GM21360 (cell line): ENCODE results near the gene HBEGF.
"Not testable (repeated sequence)": the region's sequence is repeated elsewhere in the genome, so short reads cannot be mapped to it uniquely, and the experiment has no call there.

Experiments used
- ATAC-seq: cut with Tn5 transposase; IDR thresholded peaks from one replicate; pipeline ENCODE4 v1.9.1; 2021; ENCODE audit warnings: mild to moderate bottlenecking, moderate library complexity; ENCODE audit not compliant: unreplicated experiment

The HBEGF gene

GRCh38 chr5:140361901-140362300 is 15.5 kb upstream of the HBEGF start:
- no peak for ATAC-seq

GRCh38 chr5:140360681-140361479 is 14.5 kb upstream of the HBEGF start:
- ATAC-seq = no peak

- ATAC-seq = no peak
Measured at GRCh38 chr5:140360101-140360500, 13.7 kb upstream of the HBEGF start, which contains the start of gene SLC4A9. SLC4A9 (plus strand) TSS chr5:140360194; CDS start chr5:140360237, 43 bp downstream.

DNA sequence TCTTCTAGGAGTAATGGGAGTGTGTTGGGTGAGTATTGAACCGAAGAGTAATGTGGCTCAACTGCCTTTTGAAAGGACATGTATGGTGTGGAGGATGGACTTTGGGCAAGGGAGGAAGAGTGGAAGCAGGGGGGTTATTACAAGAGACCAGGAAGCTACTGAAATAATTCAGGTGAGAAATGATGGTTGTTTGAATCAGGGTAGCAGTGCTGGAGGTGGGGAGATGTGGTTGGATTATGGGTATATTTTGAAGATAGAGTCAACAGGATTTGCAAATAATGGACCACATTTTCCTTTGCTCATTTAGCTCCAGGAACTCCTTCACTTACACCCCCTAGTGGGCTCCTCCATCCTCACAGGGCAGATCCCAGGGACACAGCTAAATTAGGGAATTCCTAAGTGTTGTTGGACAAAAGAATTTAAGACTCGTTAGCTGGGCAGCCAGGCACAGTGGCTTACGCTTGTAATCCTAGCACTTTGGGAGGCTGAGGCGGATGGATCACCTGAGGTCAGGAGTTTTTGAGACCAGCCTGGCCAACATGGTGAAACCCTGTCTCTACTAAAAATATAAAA is 12.4 kb upstream of the HBEGF start:
- ATAC-seq = no peak

DNA sequence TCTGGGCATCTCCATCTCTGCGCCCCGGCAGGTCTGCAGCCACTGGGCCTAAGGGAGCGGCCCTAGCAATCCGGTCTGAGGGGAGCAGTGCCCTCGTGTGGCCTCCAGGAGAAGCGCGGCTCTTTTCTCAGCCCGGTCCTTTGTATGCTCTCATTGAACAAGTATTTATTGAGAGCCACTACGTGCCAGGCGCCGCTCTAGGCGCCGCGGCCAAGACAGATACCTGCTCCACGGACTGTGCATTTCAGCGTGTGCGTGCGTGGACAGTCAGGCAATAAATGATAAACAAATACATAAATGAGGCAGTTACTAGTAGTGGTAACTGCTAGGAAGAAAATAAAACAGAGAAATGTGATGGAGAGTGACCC is 11.3 kb upstream of the HBEGF start:
- peak; percentile 95 for ATAC-seq

DNA sequence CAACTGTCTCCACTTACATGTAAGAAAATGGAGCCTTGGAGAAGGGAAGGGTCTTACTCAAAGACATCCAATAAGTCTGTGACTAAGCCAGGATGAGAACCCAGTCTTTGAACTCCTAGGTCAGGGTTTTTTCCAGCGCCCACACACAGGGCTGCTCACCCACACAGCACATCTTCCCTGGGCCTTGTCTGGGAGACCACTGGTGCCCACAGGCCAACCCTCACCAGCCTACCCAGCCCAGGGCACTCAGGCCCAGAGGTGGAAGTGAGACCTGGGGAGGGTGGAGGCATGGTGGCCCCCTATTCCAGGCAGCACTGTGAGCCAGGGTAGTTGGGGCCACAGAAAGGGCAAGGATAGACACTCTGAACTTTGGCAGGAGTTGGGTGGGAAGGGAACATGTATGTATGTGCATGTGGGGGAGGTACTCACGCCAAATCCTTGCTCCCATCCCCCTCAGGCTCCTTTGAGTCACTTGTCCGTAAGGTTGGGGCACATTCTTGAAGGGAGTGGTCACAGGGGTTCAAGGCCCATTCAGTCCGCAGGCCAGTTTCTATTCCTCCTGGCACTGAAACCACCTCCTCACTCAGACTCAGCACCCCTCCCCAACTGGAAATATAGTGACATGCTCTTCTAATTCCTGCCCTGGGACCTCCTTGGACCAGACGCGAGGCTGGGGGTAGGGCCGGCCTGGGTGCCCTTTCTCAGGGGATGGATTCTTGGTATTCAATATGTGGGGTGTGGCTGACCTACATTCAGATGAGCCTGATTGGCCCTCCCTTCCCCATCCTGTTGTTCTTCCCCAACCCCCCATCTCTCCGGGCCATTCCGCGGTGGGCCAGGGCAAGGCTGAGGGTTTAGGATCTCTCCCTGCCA is 10.7 kb upstream of the HBEGF start:
- no peak for ATAC-seq

GRCh38 chr5:140355546-140355945 is 9.1 kb upstream of the HBEGF start:
- no peak for ATAC-seq

GRCh38 chr5:140351609-140352334 is 5.4 kb upstream of the HBEGF start:
- peak; percentile 56 for ATAC-seq

DNA sequence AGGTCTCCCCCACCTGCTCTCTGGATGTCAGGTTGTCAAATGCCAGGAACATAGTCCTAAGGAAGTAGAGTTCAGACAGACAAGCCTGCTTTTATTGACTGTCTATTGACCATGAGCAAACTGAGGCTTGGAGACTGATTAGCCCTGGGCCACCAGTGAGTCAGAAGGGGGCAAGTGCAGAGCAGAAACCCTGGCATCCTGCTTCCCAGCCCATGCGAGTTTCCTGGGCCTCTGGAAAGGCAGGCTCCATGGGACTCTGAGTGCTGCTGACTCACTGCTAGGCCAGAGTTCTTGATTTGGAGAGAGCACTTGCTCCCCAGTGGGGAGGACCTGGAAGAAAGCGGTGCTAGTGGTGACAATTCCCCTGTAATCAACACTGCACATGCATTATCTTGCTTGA is 2.8 kb upstream of the HBEGF start:
- no peak for ATAC-seq

GRCh38 chr5:140348104-140348503 is 1.7 kb upstream of the HBEGF start:
- ATAC-seq = no peak

DNA sequence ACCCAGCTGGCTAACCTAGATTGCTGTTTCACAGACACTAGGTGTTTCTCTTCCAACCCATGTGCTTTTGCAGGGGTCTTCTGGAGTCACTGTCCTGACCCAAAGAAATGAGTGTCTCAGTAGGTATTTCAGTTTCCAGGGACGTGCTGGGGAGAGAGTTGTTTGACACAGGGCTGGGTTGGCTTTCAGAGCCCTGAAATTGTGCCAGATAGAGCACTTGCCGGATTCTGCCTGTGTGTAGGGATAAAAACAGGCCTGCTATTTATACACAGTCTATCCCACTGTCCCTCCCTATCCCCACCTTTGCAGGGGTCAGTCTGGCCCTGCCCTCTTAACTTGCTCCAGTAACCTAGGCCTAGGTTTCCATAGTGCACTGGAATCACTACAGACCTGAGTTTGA is 957 bp upstream of the HBEGF start:
- no peak for ATAC-seq

DNA sequence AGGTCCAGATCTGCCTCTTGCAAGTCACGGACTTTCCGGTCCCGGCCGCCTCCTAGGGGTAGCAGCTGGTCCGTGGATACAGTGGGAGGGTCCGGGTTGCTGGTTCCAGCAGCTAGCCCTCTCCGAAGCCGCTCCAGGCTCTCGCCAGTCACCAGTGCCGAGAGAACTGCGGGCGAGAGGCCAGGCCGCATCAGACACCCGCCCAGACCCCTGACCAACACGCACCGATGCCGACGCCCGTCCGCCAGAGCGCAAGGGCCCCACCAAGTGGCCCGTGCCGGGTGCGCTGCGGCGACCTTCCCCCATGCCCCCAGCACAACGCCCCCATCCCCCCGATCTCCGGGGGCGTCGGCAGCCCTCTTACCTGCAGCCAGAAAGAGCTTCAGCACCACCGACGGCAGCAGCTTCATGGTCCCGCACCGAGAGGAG is 470 bp downstream of the HBEGF start:
- ATAC-seq = peak; percentile 15

- no peak for ATAC-seq
Measured at GRCh38 chr5:140344683-140345423, 1.6 kb downstream of the HBEGF start.

DNA sequence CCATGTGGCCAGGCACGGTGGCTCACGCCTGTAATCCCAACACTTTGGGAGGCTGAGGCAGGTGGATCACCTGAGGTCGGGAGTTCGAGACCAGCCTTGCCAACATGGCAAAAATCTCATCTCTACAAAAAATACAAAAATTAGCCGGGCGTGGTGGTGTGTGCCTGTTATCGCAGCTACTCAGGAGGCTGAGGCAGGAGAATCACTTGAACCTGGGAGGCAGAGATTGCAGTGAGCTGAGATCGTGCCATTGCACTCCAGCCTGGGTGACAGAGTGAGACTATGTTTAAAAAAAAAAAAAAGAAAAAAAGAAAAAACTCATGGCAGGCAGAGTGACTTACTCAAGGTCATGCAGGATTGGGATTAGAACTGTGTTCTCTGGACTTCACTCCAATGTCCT is 2.6 kb downstream of the HBEGF start:
- ATAC-seq = not testable (repeated sequence)

GRCh38 chr5:140342896-140343295 is 3.5 kb downstream of the HBEGF start:
- ATAC-seq = no peak

DNA sequence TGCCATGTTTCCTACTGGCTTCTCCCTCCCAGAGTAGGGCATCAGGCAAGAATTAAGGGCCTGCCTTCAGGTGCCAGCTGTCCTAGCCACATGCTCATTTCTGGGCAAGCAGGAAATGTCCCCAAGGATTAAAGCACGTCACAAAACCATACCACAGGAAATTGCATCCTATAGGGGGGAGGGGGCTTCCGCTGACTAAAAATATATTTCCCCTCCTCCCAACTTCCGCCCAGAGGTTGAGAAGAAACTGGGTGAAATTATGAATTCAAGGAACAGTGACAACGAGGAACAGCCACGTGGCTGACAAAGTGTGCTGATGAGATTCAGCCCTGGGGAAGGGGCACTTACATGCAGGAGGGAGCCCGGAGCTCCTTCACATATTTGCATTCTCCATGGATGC is 4.1 kb downstream of the HBEGF start:
- no peak for ATAC-seq

DNA sequence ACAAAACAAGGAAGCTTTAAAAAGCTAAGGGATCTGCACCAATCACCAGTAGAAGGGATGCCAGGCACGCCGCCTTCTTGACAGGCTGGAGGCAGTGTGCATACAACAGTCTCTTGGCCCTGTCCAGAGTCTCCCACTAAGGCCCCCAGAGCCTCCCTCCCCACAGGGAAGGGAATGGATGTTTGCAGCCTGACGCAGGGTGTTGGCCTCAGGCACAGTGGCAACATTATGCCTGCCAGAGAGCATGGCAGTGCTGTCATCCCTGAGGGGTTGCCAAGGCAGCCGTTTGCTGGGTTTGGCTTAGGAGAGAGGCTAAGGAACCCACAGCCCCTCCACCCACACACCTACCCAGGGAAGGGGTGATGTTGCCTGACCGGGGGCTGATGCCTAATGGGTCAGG is 4.8 kb downstream of the HBEGF start:
- ATAC-seq = no peak

DNA sequence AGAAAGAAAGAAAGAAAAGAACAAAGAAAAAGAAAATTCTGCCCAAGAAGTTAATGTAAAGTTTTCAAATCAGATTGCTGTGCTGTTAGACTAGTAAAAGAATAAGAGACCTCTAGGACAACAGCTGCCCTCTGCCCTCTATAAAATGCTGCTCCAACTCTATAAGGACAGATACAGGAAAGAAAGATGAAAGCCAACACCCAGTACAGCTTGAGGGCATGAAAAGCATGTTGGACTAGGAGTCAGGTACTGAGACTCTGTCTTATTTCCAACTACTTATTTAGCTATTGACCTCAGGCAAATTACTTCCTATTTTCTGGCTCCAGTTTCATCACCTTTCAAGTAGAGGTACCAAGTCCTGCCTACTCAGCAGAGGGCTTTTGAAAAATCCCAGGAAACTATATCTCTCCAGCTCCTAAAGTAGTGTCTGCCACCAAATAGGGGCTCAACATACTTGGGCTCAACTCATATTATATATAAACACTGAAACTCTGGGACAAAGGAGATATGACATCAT is 5.7 kb downstream of the HBEGF start:
- ATAC-seq = no peak

GRCh38 chr5:140339636-140340035 is 6.8 kb downstream of the HBEGF start:
- no peak for ATAC-seq

DNA sequence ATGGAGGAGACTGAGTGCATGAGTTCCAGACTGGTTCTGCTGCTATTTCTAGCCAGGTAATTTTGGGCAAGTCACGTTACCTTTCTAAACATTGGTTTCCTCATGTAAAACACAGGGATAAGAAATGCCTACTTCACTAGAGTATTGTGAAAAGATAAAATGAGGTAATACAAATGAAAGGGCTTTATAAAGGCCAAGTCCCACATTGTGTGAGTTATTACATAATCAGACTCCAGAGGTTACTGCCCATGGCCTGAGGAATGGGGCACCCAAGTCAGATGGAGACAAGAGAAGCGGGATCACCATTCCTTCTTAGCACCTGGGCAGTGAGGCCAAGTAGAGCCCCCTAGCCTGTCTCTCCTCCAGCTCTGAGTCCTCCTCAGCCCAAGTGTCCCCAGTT is 7.5 kb downstream of the HBEGF start:
- ATAC-seq = no peak
